Stimulated activated naive CD4-positive, alpha-beta T cell treated with Interleukin-2 at 50 U/mL for 16 hours (primary cell): Measurements from ENCODE around the gene SPAG8.

Experiments used
- DNase-seq: peaks from one replicate; lab custom pipeline; 2025; lab: John Stamatoyannopoulos, UW

Gene SPAG8

DNA sequence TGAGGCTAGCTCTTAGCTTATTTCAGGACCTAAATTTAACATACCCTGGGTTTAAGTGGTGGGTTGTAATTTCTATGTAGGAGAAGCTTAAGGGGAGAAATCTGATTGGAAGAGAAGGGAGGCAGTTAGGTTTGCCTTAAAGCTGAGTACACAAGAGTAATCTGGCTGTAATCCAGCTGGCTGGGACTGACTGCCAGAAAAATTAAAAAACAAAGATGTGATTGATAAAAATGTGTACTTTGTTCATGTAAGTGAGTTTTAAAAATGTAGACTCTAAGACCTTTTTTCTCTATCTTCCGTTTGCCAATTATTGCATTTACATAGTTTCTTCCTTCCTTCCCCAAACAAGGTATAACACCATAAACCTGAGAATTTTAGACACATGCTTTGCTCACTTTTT is 40.5 kb downstream of the SPAG8 start:
- no peak for DNase-seq

DNA sequence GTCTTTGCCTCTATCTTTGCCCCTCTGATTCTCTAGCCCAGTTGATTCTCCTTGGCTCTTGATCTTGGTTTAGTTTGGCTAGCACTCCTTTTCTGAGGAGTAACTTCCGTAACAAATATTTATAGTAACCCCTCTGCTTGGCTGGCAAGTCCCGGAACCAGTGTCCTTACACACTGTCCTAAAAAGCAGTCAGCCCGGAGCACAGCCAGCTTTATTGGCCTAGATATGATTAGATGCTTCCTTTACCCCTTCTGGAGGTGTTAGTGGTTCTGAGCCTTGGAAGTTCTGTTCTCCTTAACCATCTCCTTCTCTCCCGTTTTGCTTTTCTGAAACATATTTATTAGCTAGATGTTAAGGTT is 41.0 kb downstream of the SPAG8 start:
- DNase-seq: no peak

DNA sequence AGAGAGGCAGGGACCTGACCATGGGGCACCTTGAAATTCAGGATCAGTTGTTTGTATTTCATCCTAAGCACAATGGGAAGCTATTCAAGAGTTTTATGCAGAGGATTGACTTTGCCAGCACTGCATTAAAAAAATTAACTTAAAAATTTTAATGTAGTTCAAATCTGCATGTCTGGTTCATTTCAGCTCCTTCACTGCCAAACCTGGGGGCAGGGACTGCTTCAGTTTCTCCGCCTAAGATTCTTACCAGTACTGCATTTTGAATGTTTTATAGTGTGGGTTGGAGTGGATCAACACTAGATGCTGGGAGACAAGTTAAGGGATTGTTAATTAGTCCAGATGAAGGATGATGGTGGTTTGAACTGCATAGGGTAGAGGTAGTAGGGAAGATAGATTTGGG is 42.3 kb downstream of the SPAG8 start:
- no peak for DNase-seq

DNA sequence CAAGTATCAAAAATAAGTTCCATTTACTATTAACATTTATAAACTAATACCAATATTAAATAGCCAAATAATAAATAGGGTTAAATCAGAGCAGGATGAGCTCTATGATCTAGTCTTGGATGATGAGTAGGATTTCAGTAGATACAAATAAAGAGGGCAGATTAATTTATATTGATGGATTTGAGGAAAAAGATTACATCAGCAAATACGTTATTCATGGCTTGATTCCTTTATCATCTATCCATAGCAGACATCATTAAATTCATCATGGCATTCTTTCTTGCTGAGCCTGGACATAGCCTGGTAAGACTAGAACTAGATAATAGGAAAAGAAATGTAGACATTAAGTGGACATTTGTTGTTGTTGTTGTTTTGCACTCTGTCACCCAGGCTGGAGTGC is 44.6 kb downstream of the SPAG8 start:
- DNase-seq: no peak

DNA sequence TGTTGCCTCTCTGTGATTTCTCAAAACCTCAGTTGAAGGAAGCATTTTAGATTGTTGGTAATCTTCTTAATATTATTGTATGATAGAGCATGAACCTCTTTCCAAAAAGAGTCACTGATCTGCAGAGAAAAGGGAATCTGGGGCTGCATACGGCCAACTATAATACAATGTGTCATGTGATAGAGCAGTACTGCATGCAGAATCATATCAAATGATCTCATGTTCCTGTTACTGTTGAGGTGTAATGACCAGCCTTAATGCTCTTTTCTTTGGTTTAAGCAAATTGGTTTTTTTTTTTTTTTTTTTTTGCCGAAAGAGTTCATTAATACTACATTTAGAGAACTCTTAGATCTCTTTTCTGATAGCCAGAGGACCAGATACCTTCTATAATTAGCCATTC is 45.1 kb downstream of the SPAG8 start:
- no peak for DNase-seq

DNA sequence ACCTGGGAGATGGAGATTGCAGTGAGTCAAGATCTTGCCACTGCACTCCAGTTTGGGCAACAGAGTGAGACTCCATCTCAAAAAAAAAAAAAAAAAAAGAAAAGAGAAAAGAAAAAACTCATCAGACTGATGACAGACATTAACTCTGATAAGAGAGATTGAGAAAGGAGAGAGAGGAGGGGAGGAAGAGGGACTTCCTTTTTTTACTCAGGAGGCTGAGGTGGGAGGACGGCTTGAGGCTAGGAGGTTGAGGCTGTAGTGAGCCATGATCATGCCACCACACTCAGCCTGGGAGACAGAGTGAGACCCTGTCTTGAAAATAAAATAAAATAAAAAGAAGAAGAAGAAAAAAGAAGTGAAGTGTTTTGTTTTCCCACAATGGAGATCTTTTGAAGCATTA is 48.3 kb downstream of the SPAG8 start:
- DNase-seq: no peak

DNA sequence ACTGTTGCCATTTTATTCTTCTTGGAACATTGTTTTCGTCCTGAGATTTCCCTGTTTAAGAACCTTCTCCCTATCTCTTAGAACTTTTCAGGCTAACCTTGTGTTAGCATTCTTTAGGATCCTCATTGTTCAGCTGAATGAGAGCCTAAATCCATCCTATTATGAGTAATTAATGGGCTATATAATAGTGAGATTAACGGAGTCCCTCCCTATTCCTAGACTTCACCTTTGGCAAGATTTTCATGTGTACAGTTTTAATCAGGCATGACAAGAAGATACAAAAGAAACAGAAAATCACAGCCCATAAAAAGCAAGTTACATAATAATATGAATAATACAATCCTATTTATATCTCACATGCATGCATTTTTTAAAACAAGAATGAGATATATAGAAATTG is 48.9 kb downstream of the SPAG8 start:
- DNase-seq: no peak

DNA sequence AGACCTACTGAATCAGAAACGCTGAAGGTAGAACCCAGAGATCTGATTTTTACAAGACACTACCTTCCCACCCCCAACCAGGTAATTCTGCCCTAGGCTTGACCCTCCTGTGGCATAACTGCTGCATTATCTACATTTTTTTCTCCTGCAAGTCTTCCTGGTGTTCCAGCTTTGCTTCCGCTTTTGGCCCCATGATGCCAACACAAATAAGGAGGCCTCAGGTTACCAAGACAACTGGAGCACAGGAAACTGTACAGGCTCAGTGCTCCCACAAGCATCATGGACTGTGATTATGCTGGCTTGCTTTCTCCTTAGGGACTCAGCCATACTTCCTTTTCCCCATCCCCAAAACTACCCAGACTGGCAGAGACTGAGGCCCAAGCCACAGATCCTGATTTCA is 51.4 kb downstream of the SPAG8 start:
- DNase-seq: no peak

DNA sequence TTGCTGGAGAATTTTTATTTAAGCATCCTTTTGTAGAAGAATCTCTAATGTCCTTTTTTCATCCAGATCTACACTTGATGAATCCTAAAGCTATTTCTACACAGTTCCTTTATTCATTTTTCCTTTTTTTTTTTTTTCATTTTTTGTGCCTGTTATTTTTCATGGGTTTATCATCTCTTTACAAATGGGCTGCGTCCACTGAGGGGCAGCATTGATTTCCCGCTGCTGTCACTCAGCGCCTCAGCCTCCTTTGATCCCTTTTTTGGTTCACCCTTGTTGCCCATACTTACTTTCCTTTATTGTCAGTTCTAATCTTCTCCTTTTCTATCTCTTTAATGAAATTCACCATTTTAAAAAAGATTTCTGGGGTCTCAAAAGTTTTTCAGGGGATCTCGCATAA is 52.3 kb downstream of the SPAG8 start:
- no peak for DNase-seq
